ENCODE results near the gene WBP4. TPM values are rescaled to one million over a fixed set of nuclear protein-coding genes. Genes with fewer than 3 reads are reported as not detected.

WBP4 gene
- total RNA-seq, 1 donor from 2014 or later: 13.5 TPM

- peak overlapping the region; percentile 81 for H3K27ac ChIP-seq
- H3K4me3 ChIP-seq: peak overlapping the region; percentile 7 to 37
- no peaks in the 10 kb centered on the region for H3K27me3 ChIP-seq
- intact Hi-C loops (cut with DNase I): no loop called here
- no peak for TF ChIP-seq POLR2A (IDR thresholded peaks at IDR 0.05)
- no peak for TF ChIP-seq CTCF (IDR thresholded peaks at IDR 0.05)
- peak in 1 of 2 donors; percentile 17 for TF ChIP-seq POLR2AphosphoS5 (IDR thresholded peaks at IDR 0.05; ENCODE audit: insufficient read depth in 1 of 2, low read depth in 1 of 2)
- DNase-seq (ENCODE audit: extremely low spot score in 2 of 2): no peak
- peaks cover 42% of the 10 kb centered on the region for H3K4me1 ChIP-seq
- H3K9me3 ChIP-seq: no peaks in the 10 kb centered on the region
- H3K36me3 ChIP-seq: no peaks in the 10 kb centered on the region
These were observed 44.1 kb upstream of the WBP4 start for GRCh38 chr13:41017159-41017558.

GRCh38 chr13:41017817-41018601, 43.3 kb upstream of the WBP4 start:
- Histone ChIP-seq H3K27ac (peak overlapping the region; percentile 81), H3K36me3 (no peaks in the 10 kb centered on the region), H3K27me3 (no peaks in the 10 kb centered on the region), H3K4me1 (peaks cover 42% of the 10 kb centered on the region), H3K9me3 (no peaks in the 10 kb centered on the region), H3K4me3 (peak overlapping the region; percentile 7 to 37)
- DNase-seq (ENCODE audit: extremely low spot score in 2 of 2): no peak
- intact Hi-C loops (cut with DNase I): no loop called here
- TF ChIP-seq CTCF (IDR thresholded peaks at IDR 0.05) (no peak), POLR2AphosphoS5 (IDR thresholded peaks at IDR 0.05; ENCODE audit: insufficient read depth in 1 of 2, low read depth in 1 of 2) (no peak), POLR2A (IDR thresholded peaks at IDR 0.05) (no peak)

- no peak for DNase-seq (ENCODE audit: extremely low spot score in 2 of 2)
- Histone ChIP-seq H3K4me1 (peaks cover 46% of the 10 kb centered on the region), H3K36me3 (no peaks in the 10 kb centered on the region), H3K4me3 (peak overlapping the region in 1 of 2 donors; percentile 37), H3K9me3 (no peaks in the 10 kb centered on the region), H3K27ac (peak overlapping the region; percentile 81), H3K27me3 (no peaks in the 10 kb centered on the region)
- TF ChIP-seq CTCF (IDR thresholded peaks at IDR 0.05) (no peak), POLR2AphosphoS5 (IDR thresholded peaks at IDR 0.05; ENCODE audit: insufficient read depth in 1 of 2, low read depth in 1 of 2) (no peak), POLR2A (IDR thresholded peaks at IDR 0.05) (no peak)
- intact Hi-C loops (cut with DNase I): no loop called here
These were observed 42.7 kb upstream of the WBP4 start for GRCh38 chr13:41018602-41018948.

GRCh38 chr13:41019011-41019487, 42.3 kb upstream of the WBP4 start, which contains the start of gene ELF1:
TSS of gene ELF1 (minus strand) at chr13:41019316. CDS start at chr13:40982054, 37,262 bp downstream.
- intact Hi-C loops (cut with DNase I): no loop called here

More at GRCh38 chr13:41019011-41019487, 42.3 kb upstream of the WBP4 start, which contains the start of gene ELF1:
- TF ChIP-seq POLR2AphosphoS5 (IDR thresholded peaks at IDR 0.05; ENCODE audit: insufficient read depth in 1 of 2, low read depth in 1 of 2): peak in 1 of 2 donors; percentile 95
- peak in 1 of 2 donors; percentile 31 for TF ChIP-seq POLR2A (IDR thresholded peaks at IDR 0.05)
- TF ChIP-seq CTCF (IDR thresholded peaks at IDR 0.05): no peak
- peaks cover 49% of the 10 kb centered on the region for H3K4me1 ChIP-seq
- DNase-seq (ENCODE audit: extremely low spot score in 2 of 2): no peak
- H3K27me3 ChIP-seq: no peaks in the 10 kb centered on the region
- peak within 1 kb of the TSS; percentile 81 for H3K27ac ChIP-seq
- H3K36me3 ChIP-seq: no peaks in the 10 kb centered on the region
- H3K4me3 ChIP-seq: peak within 1 kb of the TSS in 1 of 2 donors; percentile 37
- H3K9me3 ChIP-seq: no peaks in the 10 kb centered on the region
